Measurements from ENCODE around the gene CHAF1B. TPM values are rescaled to one million over a fixed set of nuclear protein-coding genes. Genes with fewer than 3 reads are reported as not detected.

Gene CHAF1B
- total RNA-seq, 1 experiment from 2014 or later: 20.7 TPM

DNA sequence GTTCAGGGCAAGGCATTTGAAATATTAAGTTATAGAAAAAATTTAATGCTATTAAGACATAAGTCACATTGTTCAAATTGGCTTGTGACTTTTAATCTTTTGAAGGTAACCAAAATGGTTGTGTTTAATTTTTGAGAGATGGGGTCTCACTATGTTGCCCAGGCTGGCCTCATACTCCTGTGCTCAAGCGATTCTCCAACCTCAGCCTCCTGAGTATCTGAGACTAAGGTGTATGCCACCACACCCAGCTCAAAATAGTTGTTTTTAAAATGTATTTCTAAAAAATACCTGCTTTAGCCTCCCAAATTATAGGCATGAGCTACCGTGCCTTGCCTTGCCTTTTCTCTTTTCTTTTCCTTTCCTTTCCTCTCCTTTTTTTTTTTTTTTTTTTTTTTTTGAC is 26.0 kb upstream of the CHAF1B start (continued):
- TF ChIP-seq, protein P1, sequence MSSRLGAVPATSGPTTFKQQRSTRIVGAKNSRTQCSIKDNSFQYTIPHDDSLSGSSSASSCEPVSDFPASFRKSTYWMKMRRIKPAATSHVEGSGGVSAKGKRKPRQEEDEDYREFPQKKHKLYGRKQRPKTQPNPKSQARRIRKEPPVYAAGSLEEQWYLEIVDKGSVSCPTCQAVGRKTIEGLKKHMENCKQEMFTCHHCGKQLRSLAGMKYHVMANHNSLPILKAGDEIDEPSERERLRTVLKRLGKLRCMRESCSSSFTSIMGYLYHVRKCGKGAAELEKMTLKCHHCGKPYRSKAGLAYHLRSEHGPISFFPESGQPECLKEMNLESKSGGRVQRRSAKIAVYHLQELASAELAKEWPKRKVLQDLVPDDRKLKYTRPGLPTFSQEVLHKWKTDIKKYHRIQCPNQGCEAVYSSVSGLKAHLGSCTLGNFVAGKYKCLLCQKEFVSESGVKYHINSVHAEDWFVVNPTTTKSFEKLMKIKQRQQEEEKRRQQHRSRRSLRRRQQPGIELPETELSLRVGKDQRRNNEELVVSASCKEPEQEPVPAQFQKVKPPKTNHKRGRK (CRISPR knock-in tag; IDR thresholded peaks at IDR 0.05; ENCODE audit: borderline replicate concordance): no peak
- TF ChIP-seq, protein P2, sequence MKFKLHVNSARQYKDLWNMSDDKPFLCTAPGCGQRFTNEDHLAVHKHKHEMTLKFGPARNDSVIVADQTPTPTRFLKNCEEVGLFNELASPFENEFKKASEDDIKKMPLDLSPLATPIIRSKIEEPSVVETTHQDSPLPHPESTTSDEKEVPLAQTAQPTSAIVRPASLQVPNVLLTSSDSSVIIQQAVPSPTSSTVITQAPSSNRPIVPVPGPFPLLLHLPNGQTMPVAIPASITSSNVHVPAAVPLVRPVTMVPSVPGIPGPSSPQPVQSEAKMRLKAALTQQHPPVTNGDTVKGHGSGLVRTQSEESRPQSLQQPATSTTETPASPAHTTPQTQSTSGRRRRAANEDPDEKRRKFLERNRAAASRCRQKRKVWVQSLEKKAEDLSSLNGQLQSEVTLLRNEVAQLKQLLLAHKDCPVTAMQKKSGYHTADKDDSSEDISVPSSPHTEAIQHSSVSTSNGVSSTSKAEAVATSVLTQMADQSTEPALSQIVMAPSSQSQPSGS (CRISPR knock-in tag; IDR thresholded peaks at IDR 0.05; ENCODE audit: borderline replicate concordance, low read depth): no peak
- TF ChIP-seq, protein P3, sequence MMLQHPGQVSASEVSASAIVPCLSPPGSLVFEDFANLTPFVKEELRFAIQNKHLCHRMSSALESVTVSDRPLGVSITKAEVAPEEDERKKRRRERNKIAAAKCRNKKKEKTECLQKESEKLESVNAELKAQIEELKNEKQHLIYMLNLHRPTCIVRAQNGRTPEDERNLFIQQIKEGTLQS (CRISPR knock-in tag; conservative IDR thresholded peaks at IDR 0.05): no peak

DNA sequence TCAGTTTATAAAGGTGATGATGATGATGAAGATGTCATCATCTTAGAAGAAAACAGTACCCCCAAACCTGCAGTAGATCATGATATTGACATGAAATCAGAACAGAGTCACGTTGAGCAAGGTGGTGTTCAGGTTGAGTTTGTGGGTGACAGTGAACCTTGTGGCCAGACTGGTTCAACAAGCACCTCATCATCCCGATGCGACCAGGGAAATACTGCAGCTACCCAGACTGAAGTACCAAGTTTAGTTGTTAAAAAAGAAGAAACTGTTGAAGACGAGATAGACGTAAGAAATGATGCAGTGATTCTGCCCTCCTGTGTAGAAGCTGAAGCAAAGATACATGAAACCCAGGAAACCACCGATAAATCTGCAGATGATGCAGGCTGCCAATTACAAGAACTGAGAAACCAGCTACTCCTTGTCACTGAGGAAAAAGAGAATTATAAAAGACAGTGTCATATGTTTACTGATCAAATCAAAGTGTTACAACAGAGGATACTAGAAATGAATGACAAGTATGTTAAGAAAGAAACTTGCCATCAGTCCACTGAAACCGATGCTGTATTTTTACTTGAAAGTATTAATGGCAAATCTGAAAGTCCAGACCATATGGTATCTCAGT is 16.0 kb upstream of the CHAF1B start:
- H3K27me3 Mint-ChIP-seq (ENCODE audit: low read depth): no peaks in the 10 kb centered on the region
- no peaks in the 10 kb centered on the region for H3K9me3 Mint-ChIP-seq
- CTCF ChIA-PET: no interaction called here
- POLR2A ChIA-PET: no interaction called here
- H3K4me3 Mint-ChIP-seq: no peak overlapping the region
- DNase-seq (ENCODE audit: low spot score): no peak
- ATAC-seq: no peak
- TF ChIP-seq PRRX2 (CRISPR knock-in tag; IDR thresholded peaks at IDR 0.05) (no peak), ETV6 (CRISPR knock-in tag; IDR thresholded peaks at IDR 0.05) (no peak), ELF4 (CRISPR knock-in tag; IDR thresholded peaks at IDR 0.05; ENCODE audit: low read depth) (no peak), SMAD3 (CRISPR knock-in tag; IDR thresholded peaks at IDR 0.05; ENCODE audit: borderline replicate concordance) (no peak), ZNF263 (CRISPR knock-in tag; IDR thresholded peaks at IDR 0.05; ENCODE audit: low read depth) (no peak), NFE2L1 (CRISPR knock-in tag; IDR thresholded peaks at IDR 0.05) (no peak)
- TF ChIP-seq, protein P4, sequence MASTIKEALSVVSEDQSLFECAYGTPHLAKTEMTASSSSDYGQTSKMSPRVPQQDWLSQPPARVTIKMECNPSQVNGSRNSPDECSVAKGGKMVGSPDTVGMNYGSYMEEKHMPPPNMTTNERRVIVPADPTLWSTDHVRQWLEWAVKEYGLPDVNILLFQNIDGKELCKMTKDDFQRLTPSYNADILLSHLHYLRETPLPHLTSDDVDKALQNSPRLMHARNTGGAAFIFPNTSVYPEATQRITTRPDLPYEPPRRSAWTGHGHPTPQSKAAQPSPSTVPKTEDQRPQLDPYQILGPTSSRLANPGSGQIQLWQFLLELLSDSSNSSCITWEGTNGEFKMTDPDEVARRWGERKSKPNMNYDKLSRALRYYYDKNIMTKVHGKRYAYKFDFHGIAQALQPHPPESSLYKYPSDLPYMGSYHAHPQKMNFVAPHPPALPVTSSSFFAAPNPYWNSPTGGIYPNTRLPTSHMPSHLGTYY (CRISPR knock-in tag; IDR thresholded peaks at IDR 0.05): no peak
- TF ChIP-seq, protein P5, sequence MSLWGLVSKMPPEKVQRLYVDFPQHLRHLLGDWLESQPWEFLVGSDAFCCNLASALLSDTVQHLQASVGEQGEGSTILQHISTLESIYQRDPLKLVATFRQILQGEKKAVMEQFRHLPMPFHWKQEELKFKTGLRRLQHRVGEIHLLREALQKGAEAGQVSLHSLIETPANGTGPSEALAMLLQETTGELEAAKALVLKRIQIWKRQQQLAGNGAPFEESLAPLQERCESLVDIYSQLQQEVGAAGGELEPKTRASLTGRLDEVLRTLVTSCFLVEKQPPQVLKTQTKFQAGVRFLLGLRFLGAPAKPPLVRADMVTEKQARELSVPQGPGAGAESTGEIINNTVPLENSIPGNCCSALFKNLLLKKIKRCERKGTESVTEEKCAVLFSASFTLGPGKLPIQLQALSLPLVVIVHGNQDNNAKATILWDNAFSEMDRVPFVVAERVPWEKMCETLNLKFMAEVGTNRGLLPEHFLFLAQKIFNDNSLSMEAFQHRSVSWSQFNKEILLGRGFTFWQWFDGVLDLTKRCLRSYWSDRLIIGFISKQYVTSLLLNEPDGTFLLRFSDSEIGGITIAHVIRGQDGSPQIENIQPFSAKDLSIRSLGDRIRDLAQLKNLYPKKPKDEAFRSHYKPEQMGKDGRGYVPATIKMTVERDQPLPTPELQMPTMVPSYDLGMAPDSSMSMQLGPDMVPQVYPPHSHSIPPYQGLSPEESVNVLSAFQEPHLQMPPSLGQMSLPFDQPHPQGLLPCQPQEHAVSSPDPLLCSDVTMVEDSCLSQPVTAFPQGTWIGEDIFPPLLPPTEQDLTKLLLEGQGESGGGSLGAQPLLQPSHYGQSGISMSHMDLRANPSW (CRISPR knock-in tag; conservative IDR thresholded peaks at IDR 0.05; ENCODE audit: low read depth): no peak
- TF ChIP-seq, protein P6, sequence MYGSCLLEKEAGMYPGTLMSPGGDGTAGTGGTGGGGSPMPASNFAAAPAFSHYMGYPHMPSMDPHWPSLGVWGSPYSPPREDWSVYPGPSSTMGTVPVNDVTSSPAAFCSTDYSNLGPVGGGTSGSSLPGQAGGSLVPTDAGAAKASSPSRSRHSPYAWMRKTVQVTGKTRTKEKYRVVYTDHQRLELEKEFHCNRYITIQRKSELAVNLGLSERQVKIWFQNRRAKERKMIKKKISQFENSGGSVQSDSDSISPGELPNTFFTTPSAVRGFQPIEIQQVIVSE (CRISPR knock-in tag; IDR thresholded peaks at IDR 0.05; ENCODE audit: borderline replicate concordance): no peak
- no peak overlapping the region for H3K27ac Mint-ChIP-seq
- no peaks in the 10 kb centered on the region for H3K4me1 Mint-ChIP-seq
- H3K36me3 Mint-ChIP-seq: peaks cover 75% of the 10 kb centered on the region

DNA sequence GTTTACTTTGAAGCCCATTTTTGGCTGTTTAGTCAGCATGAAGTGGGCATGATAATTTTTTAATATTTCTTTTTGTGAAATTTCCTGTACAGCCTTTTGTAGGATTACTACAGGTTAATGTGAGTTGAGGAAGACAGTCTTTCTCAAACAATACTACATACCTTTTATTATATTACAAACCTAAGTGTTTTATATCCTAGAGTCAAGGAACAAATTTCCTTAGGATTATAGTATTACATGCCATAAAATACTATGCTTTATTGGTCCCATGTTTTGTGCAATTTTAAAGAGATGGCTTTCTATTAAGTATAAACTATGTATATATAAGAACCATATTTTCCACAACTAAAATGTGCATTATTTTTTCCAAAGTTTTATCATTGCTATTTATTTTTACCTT is 9.2 kb upstream of the CHAF1B start:
- DNase-seq (ENCODE audit: low spot score): no peak
- H3K4me3 Mint-ChIP-seq: no peak overlapping the region
- no peak overlapping the region for H3K27ac Mint-ChIP-seq
- H3K27me3 Mint-ChIP-seq (ENCODE audit: low read depth): no peaks in the 10 kb centered on the region
- TF ChIP-seq TCF7 (CRISPR knock-in tag; IDR thresholded peaks at IDR 0.05; ENCODE audit: low read depth): no peak
- POLR2A ChIA-PET: interaction anchor here (0.6 kb wide), 1 partner anchor 100 kb away, joined by 4 read pairs; no protein-coding TSS in a partner anchor
- CTCF ChIA-PET: interaction anchor here (1.2 kb wide), 1 partner anchor 251 kb away, joined by 5 read pairs; no protein-coding TSS in a partner anchor
- no peak for ATAC-seq
- no peaks in the 10 kb centered on the region for H3K4me1 Mint-ChIP-seq
- no peaks in the 10 kb centered on the region for H3K9me3 Mint-ChIP-seq
- H3K36me3 Mint-ChIP-seq: peaks cover 45% of the 10 kb centered on the region

All from WTC11 (cell line).